Ovary (tissue), 3 donors: Measurements from ENCODE around the gene GPSM1.

Experiments used
- CTCF ChIP-seq, 3 donors: fragments of 450-650 bp in 2 of 3; fragments of 200-600 bp in 1 of 3; IDR thresholded peaks; one replicate each; pipeline versions ENCODE4 v1.5.1 to v1.8.0; 2016 to 2022; ENCODE audit warnings: antibody characterized with exemption in 3 of 3, mild to moderate bottlenecking in 1 of 3
- EP300 ChIP-seq: sonication (generic); formaldehyde crosslinking; IDR thresholded peaks from one replicate; pipeline ENCODE4 v1.6.1; 2017; ENCODE audit warnings: antibody characterized with exemption
- POLR2A ChIP-seq: fragments of 450-650 bp; IDR thresholded peaks from one replicate; pipeline ENCODE4 v1.6.1; 2017; ENCODE audit warnings: antibody characterized with exemption, mild to moderate bottlenecking, moderate library complexity
- donor health status: DM: no; HTN: no; CAD: no.

GRCh38 chr9:136277746-136278145, 49.6 kb upstream of the GPSM1 start:
- TF ChIP-seq CTCF (IDR thresholded peaks at IDR 0.05) (no peak), EP300 (no peak), POLR2A (no peak)
